Stimulated activated CD4-positive, alpha-beta T cell treated with anti-CD3 and anti-CD28 coated beads, Interleukin-4, amount 100 ng/mL, for 1 hour (primary cell): ENCODE measurements around the gene CD247.

Experiments
- DNase-seq: peaks from one replicate; pipeline ENCODE4 v3.0.0-alpha.2; 2020

The CD247 gene

DNA sequence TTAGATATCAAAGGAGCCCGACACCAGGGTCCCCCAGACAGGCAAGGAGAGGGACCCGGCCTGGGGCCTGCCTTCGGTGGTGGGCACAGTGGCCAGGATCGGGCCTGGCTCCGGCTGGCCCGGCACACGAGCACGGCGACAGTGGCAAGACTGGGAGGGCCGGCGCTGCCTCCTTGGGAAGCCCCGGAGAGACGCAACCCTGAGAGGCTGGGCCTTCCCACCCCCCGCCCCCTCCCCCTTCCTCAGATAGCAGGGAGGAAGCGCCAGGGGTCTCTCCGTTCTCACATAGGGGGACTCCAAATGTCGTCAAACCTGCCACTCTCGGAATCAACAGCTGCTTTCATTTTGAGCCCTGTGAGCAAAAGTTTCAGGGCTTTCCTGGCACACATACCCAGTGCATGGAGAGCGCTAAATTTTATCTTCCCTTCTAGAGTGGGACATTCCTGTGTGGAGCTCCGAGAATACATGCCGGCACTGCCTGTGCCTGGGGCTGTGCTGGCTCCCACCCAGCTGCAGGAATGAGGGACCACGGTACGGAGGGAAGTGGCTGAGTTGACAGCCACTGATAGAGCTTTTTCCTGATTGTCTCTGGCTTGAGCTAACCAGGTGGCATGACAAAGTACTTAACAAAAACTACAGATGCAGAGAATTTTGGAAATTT, 62.4 kb downstream of the CD247 start:
- peak; percentile 58 for DNase-seq

DNA sequence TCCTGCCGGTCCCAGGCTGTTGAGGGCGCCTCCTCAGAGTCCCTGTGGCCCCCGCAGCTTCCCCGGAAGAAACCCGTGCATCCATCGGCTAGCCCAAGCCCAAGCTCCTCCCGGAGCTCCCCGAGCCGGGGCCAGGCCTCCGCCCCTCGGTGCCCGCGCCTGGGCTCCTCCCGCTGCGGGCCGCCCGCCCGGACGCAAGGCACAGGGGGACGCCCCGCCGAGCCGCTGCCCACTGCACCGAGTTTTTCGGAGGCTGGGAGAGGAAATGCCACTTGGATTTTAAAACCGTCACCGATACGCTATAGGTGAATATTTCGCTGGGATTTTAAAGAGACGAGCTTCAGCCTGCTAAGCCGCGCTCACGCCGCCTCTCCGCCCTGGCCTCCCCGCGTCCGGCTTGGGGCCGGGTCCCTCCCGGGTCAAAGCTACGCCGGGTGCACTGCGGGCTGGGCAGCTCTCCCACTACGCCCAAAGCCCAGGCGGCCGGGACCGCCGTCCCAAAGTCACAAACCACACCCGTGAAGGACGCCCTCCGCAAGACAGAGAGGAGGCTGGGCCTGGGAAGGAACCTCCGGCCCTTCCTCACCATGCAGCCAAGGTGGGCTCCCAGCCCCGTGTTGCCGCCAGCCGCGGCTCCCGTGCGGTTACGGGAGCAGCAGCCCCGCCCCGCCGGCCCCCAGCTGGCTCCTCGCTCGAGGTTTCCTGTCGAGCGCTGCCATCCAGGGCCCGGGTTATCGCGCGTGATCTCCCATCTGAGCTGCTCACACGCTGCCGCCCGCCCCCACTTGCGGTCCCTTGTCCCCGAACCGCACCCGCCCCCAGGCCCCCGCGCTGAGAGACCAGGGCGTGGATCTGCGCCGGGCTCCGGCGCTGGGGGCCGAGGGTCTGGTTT, 63.2 kb downstream of the CD247 start:
- DNase-seq: peak; percentile 76

DNA sequence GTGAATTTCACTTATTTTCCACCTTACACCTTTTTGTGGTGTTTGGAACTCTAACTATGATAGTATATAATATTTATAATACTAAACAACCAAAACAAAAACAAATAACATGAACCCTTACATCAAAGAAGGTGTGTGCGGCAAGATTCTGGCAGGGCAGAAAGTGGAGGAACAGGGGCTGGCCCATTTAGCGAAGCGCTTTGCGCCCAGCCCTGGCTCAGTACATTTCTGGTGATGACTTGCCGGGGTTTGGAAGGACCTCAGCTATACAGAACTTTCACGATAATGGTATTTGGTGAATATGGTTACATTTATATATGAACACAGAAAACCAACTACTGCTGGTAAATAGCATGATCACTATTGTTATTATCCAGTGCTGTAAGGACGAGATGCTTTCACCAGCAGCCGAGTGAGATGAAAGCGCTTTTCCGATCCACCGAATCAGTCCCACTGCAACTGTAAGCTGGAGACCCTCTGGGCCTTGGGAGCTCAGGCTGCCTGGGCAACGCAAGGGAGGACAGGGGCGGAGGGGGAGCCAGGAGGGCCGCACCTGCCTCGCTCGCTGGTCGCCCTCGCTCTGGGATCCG, 63.9 kb downstream of the CD247 start:
- no peak for DNase-seq

DNA sequence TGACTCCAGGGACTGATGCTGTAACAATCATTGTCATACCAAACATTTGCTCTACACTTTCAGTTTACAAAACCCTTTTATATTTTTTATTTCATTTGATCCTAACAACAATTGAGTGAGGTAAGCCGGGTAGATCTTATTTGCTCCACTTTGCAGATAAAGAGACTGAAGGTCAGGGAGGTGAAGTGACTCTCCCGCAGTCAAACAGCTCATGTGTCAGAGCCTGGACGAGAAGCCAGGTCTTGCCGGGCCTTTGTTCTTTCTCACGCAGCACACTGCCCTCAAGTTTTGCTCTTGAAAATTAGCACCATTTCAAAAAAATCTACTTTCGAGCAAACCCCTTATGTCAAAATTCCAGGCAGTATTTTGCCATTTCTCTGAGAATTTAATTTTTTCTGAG, 65.2 kb downstream of the CD247 start:
- no peak for DNase-seq

DNA sequence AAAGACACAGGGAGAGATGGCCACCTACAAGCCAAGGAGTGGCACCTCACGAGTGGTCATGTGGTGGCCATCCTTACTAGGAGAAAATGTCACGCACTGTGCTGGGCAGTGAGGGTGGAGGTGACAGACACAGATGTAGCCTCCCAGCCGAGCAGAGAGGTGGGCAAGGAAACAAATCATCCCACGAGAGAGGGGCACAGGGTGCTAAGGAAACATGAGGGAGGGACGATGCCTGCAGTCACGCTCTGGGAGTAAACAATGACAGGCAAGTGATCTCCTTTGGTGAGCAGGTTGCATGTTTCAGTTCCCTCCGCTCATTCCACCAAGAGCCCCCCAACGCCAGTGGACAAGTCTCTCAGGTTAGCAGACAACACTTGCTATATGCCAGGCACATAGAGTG, 65.8 kb downstream of the CD247 start:
- DNase-seq: no peak

DNA sequence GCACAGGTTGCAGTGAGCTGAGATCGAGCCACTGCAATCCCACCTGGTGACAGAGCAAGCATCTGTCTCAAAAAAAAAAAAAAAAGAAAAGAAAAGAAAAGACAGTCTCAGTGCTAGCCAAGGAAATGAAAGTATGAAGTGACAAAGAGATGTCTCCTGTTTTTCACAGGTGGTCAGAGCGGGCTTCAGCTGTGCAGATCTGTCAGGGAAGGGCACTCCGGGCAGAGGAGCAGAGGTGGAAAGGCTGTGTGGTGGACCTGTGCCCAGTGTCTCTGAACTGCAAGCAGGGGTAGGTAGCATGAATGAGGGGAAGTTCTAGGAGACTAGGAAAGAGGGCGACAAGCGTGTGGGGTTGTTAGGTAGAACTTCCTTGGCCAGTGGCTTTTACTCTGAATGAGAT, 67.5 kb downstream of the CD247 start:
- DNase-seq: no peak

DNA sequence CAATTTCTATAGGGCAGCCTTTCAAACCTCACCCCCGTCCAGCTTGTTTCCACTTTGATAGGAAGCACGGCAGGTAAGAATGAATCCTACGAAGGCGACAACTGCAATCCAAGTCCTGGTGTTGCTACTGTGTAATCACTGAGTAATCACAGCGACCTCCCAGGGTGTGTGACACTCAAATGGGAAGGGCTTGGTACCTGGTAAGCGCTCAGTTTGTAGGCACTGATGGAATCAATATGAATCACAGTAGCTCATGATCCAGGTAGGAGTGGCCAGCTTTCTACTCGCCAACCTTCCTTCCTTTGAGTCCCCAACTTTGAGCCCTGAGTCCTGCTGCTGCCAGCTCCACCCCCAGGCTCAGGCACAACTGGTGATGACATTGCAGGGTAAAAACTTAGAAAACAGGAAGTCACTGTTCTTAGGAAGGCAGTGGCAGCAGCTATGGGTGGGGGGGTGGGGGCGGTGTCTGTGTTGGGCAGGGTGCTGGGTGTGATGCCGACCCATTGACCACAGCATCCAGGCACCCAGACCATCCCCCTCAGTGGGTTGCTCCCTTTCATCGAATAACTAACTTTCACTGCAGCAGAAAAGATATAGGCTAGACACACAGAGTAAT, 70.7 kb downstream of the CD247 start:
- peak; percentile 63 for DNase-seq

DNA sequence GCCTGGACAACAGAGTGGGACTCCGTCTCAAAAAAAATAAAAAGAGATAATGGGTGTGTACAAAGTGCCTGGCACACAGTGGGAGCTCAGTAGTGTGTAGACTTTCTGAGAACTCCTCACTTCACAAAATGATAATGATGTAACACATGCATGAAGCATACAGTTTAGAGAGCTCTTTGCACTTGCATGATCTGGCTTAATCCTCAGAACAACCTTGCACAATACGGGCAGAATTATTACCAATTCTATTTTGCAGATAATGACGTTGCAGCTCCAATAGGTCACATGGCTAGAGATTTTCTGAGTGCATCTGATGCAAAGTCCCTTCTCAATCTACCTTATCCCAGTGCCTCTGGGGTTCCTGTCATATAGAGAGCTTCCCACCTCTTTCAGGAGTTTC, 71.4 kb downstream of the CD247 start:
- DNase-seq: no peak

DNA sequence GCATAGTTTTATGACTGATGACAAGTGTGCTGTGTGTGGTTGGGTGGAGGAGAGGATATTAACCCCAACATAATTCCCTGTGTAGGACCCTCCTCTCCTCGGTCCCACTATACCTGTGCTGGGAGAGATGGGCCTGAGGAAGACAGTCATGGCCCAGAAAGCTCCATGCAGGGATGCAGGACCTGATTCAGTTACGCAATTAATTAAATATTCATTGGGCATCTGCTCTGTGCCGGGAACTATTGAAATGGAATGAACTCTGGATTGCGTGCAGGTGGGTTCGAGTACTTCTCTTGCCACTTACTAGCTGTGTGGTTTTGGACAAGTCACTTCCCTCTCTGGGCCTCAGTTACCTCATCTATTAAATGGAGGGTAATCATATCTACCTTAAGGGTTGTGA, 74.6 kb downstream of the CD247 start:
- DNase-seq: no peak

DNA sequence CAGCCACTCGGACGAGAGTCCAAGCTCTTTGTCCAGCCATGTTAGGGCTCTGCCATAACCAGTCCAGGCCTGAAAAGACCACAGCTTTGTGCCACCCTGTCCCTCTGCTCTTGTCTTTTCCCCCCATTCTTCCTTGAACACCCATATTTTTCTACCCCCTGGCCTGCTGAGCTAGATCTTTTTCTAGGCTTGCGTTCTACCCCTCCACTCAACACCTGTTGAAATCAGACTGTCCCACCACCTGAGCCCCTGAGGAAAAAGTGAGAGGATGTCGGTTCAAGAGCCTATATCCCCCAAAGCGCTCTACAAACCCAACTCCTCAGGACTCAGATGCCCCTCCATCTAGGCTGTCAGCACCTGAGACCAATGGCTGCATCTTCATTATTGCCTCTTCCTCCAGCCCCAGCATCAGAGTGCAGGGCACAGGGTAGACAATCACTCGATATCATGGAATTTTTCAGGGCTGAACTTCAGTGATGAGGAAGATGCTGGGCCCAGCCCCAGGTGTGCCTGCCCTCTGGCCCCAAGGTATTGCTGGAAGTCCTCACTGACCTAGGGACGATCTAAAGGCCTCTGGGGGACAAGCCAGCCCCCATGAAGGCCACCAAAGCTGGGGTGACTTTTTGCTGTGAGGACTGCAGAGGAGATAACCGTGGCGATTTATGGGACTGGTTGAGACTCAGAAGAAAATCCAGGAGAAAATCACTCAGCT, 75.3 kb downstream of the CD247 start:
- no peak for DNase-seq

DNA sequence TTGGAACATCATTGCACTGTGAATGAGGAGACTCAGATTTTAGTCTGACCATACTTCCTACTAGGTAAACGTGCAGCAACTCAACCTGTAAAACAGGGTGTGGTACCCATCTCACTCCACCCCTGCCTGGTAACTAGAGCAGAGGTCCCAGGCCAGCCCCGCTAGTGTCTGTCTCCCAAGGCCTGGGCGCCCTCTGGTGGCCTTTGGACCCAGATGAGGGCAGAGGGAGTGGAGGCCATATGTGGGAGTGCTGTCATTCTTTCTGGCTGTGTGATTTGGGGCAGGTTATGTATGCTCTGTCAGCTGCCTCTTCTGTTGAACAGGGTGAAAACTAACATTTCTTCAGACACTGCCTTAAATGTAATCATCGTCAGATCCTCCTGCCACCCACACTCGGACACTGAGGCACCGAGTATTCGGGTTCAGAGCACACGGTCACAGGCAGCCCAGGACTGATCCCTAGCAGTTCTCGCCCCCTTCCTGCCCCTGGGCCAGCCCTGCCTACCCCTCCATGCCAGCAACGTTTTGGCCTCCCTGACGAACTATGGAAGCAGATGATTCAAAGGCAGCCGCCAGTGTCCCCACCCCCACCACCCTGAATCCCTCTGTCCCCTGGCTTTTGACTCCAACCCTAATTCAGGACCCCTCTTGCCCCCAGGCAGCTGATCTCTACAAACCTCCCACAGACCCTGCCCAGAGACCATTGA, 76.0 kb downstream of the CD247 start:
- peak; percentile 90 for DNase-seq

DNA sequence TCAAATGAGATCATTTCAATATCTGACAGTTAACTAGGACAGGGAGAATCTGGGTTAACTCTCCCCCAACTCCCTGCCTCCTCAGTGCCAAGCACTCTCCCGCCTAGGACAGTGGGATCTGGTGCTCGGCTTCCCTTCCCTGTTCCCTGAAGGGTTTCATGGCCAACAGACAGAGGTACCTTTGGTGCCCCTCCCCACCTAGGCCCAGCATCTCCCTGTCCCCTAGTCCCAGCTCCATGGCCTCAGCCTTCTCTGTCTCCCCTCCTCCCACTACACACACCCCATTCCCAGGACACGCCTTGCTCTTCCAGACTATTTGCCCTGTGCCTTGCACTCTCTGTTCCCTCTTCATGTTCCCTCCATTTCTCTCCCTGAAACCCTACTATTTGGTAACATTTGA, 77.1 kb downstream of the CD247 start:
- DNase-seq: no peak

DNA sequence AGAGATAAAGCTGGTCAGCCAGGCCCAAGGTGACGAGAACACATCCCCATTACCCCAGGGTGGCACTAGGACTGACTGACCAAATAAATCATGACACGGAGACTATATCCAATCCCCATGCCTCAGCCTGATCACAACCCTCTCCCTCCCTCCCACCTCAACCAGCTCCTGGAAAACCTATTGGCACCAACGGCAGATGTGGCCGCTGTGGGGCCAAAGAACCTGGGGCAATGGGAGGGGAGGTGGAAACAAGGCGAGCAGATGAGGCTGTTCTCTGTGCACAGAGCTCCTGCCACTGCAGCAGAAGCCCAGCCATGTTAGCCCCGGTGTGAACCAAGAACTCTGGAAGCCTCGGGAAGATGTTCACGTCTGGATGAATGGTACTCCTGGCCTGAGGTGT, 77.6 kb downstream of the CD247 start:
- no peak for DNase-seq

DNA sequence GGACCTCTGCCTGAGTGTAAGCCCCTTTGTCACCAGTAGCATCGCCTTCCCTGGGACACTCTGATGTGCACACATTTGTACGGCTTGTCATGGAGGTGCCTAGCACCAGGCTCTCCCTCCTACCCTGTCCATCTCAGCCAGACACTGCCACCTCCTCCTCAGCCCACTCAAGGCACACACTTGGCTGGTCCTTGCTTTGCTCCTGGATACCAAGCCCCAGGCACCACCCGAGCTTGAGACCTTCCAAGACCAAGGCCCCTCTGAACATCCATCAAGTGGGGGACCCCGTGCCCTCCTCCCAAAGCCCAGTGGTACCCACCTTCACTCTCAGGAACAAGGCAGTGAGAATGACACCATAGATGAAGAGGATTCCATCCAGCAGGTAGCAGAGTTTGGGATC, 78.0 kb downstream of the CD247 start:
- DNase-seq: no peak

DNA sequence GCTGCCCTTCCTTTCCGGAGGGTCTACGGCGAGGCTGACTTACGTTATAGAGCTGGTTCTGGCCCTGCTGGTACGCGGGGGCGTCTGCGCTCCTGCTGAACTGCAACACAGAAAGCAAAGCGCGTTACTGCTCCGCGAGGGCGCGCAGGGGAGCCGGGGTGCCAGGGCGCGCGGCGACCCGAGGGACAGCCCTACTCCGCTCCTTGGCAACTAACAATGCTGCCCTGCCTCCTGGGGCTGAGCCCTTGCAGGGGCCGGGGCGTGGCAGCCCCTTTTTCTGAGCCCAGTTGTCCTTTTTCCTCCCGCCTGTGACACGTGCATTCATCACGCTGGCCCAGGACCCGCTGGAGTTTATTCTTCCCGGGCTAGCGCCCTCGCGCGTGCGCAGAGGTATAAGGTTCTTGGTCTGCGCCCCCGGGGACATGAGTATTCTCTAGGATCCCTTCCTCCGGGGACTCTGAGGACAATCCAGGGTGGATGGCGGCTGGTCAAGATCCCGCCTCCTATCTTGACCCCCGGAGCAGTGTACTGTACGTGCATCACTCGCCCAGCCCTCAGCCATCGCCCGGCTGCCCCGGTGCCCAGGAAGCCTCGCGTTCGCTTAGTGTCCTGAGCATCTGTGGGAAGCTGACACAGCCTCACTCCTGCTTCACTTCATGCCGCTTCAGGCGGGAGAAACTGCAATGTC, 78.9 kb downstream of the CD247 start:
- DNase-seq: peak; percentile 60

DNA sequence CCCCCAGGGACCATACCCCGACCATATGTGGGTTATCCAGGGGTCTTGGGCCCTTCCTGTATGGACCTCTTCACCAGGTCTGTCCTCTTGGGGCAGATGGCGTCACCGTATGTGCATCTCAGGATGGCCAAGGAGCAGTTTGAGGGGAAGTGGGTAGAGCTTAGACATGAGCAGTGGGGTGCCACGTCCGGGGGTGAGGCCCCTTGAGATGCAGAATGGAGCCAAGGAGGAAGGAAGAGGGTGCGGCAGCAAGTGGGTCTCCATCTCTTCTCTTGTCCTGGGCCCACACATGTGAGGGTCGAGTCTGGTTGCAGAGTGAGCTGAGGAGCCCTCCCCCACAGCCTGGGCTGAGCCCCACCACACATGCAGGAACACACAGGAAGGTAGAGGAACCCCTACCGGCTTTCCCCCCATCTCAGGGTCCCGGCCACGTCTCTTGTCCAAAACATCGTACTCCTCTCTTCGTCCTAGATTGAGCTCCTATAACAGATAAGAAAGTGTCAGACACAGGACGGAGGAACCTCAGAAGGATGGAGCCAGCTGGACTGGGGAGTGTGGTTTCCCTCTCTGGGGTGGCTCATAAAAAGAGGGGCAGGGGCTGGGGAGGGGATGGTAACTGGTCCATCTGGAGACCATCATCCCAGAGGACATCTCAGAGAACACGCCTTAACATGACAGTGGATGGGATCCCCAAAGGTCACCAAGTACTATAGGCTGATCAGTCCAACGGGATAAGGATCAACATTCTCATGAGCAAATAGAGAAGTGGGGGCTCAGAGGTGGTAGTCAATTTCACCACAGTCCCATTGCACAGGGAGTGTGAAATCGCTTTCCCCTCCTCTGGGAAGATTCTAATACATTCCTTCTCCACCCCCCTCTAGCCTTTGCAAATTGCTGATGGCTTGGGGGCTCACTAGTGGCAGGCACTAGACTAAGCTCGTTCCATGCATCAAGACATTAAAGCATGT, 79.9 kb downstream of the CD247 start:
- DNase-seq: no peak

DNA sequence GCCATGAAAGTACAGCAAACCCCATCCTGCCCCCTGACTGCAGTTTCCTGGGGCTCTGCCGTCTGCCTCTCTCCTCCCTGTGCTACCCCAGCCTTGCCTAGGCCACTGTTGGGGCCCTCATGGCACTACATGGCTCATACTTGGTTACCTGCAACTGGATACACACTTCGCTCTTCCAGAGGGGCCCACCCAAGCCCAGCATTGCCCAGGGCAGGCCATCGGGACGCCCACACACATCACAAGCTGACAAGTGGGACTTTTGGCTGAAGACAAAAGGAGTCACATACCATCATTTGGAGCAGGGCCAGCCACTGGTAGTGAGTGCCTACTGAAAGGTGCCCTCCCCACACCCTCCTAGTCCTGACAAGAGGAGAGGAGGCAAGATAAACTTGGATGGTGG, 82.8 kb downstream of the CD247 start:
- DNase-seq: no peak

DNA sequence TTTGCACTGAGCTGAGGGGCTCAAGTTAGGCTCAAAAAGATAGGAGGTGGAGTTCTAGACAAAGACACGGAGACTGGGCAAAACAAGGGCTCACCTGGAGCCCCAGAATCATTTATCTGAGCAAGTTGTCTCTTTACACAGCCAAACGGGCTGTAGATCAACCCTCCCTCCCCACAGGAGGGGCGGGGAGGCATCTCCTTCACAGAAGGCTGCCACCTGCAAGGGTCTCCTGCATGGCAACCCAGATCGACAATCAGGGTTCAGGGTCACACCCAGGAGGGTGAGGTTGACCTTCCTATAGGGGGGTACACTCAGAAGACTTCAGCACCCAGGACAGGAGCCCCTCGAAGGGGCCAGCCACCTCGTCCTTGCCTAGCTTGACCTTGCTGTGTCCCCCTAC, 84.0 kb downstream of the CD247 start:
- DNase-seq: no peak

DNA sequence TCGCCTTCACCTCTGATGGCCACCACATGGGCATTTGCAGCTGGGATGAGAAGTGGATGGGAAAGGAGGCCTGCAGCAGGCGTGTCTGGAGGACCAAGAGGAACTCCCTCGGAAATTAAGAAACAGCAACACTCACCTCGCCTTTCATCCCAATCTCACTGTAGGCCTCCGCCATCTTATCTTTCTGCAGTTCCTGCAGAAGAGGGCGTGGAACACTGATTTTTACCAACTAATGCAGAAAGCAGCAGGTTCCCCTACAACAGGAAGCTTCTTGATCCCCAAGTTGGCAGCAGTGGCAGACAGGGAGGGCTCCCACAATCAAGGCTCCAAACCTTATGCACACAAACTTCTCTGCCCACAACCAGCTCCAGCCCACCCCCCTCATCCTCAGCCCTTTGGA, 84.4 kb downstream of the CD247 start:
- DNase-seq: no peak

DNA sequence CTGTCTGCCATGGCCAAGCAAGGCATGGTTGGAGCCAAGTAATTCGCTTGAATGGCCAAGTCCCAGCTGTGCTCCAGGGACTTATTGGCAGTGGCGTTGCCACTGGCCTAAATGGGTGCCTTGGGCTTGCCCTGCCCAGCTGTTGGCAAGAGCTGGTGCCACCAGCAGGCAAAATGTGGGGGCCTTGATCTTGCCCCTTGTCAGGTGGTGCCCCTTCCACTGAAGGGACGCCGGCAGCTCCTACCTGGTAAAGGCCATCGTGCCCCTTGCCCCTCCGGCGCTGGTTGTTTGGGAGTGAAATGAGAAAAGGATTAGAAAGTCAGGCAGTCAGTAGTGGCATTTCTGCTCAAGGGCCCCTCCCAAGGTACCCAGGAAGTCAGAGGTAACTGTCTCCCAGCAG, 85.5 kb downstream of the CD247 start:
- no peak for DNase-seq
